Left ventricle myocardium superior (tissue), 1 donor: Measurements from ENCODE around the gene INSR. TPM values are rescaled to one million over a fixed set of nuclear protein-coding genes. Genes with fewer than 3 reads are reported as not detected.
"Not testable (repeated sequence)": the region's sequence is repeated elsewhere in the genome, so short reads cannot be mapped to it uniquely, and the experiment has no call there.

ENCODE experiments used
- ATAC-seq: fragments of 200-7000 bp; cut with Tn5 transposase; one replicate; pipeline ENCODE4 v1.9.1; 2020; ENCODE audit warnings: mild to moderate bottlenecking, moderate library complexity
- DNase-seq: peaks from one replicate; pipeline ENCODE4 v3.0.0-alpha.2; 2020
- intact Hi-C: fragments of 100-400 bp; cut with micrococcal nuclease; formaldehyde crosslinking; loops from one replicate; pipeline ENCODE4 v1.11.0; 2022
- total RNA-seq: library from RNA; stranded (reverse); fragmentation: NEBNext Ultra II Directional; extraction: Animal tissue kit (Norgen Biotek cat#: 25700); gene quantifications from one replicate; pipeline ENCODE4 v1.2.1, GENCODE V29; 2021
- donor health status: DM: no; HTN: yes; CAD: no; lungs with severe emphysema.

INSR gene
- total RNA-seq, 1 donor from 2014 or later: 62.6 TPM

GRCh38 chr19:7074705-7075282, 219.4 kb downstream of the INSR start:
- ATAC-seq (no peak), DNase-seq (no peak)
- intact Hi-C loops: no loop called here

- no peak for ATAC-seq
- intact Hi-C loops: no loop called here
- DNase-seq: no peak
Measured at GRCh38 chr19:7072541-7072940, 221.7 kb downstream of the INSR start.

- no peak for DNase-seq
- ATAC-seq: no peak
- intact Hi-C loops: no loop called here
Measured at GRCh38 chr19:7069904-7070226, 224.3 kb downstream of the INSR start.

- intact Hi-C loops: no loop called here
- DNase-seq (peak; percentile 99), ATAC-seq (peak; percentile 100)
Measured at GRCh38 chr19:7069042-7069903, 224.9 kb downstream of the INSR start, which contains the start of gene ZNF557. Gene ZNF557 (plus strand): TSS chr19:7069703. CDS start chr19:7075075, 5,372 bp downstream.

- DNase-seq: no peak
- no peak for ATAC-seq
- intact Hi-C loops: no loop called here
Measured at GRCh38 chr19:7068599-7068998, 225.6 kb downstream of the INSR start.

- intact Hi-C loops: no loop called here
Measured at GRCh38 chr19:7067716-7068115, 226.5 kb downstream of the INSR start.

GRCh38 chr19:7067122-7067521, 227.1 kb downstream of the INSR start:
- intact Hi-C loops, ATAC-seq: not testable (repeated sequence)
- DNase-seq: peak; percentile 29

More at GRCh38 chr19:7067716-7068115, 226.5 kb downstream of the INSR start:
- DNase-seq (no peak), ATAC-seq (no peak)

- ATAC-seq (no peak), DNase-seq (no peak)
- intact Hi-C loops: no loop called here
Measured at GRCh38 chr19:7063764-7064418, 230.3 kb downstream of the INSR start.

GRCh38 chr19:7063339-7063738, 230.9 kb downstream of the INSR start:
- intact Hi-C loops: no loop called here

More at GRCh38 chr19:7063339-7063738, 230.9 kb downstream of the INSR start:
- DNase-seq (no peak), ATAC-seq (no peak)

Other genes starting within 250 kb of the INSR start
- not detected for gene MBD3L2, start 245.1 kb downstream of the INSR start, total RNA-seq
- gene MBD3L3, start 235.7 kb downstream of the INSR start, total RNA-seq: not detected
- gene ZNF557, start 224.7 kb downstream of the INSR start, total RNA-seq: 3.2 TPM
- 10.1 TPM for gene ARHGEF18, start 54.5 kb upstream of the INSR start, total RNA-seq
- 0.84 TPM for gene PEX11G, start 194.6 kb upstream of the INSR start, total RNA-seq
- 101 TPM for gene ZNF358, start 221.7 kb upstream of the INSR start, total RNA-seq
- gene MCOLN1, start 228.2 kb upstream of the INSR start, total RNA-seq: 18.5 TPM
- 55.6 TPM for gene PNPLA6, start 241.3 kb upstream of the INSR start, total RNA-seq